ENCODE results near the gene NEDD4L. TPM values are rescaled to one million over a fixed set of nuclear protein-coding genes. Genes with fewer than 3 reads are reported as not detected.
A peak's percentile ranks its signal among the peaks of the same experiment; 100 is the strongest.

Gene NEDD4L
- total RNA-seq, 1 donor from 2014 or later, result 209 TPM

- peak overlapping the region; percentile 28 for H3K27ac Mint-ChIP-seq (ENCODE audit: unreplicated experiment)
- H3K36me3 Mint-ChIP-seq (ENCODE audit: unreplicated experiment), result no peaks in the 10 kb centered on the region
- no peak for TF ChIP-seq CTCF (IDR thresholded peaks at IDR 0.05; ENCODE audit: partially characterized antibody, unreplicated experiment)
- peaks cover 4% of the 10 kb centered on the region for H3K9me3 Mint-ChIP-seq (ENCODE audit: unreplicated experiment)
- peaks cover 5% of the 10 kb centered on the region for H3K27me3 Mint-ChIP-seq (ENCODE audit: unreplicated experiment)
- peaks cover 31% of the 10 kb centered on the region for H3K4me1 Mint-ChIP-seq (ENCODE audit: low read depth, unreplicated experiment)
- no peak for DNase-seq
- H3K4me3 Mint-ChIP-seq (ENCODE audit: unreplicated experiment), result no peak overlapping the region
These were observed 163.6 kb downstream of the NEDD4L start for GRCh38 chr18:58207520-58208152.

- no peak for TF ChIP-seq CTCF (IDR thresholded peaks at IDR 0.05; ENCODE audit: partially characterized antibody, unreplicated experiment)
- H3K4me1 Mint-ChIP-seq (ENCODE audit: low read depth, unreplicated experiment), result peaks cover 31% of the 10 kb centered on the region
- H3K27ac Mint-ChIP-seq (ENCODE audit: unreplicated experiment), result peak overlapping the region; percentile 69
- DNase-seq, result no peak
- no peak overlapping the region for H3K4me3 Mint-ChIP-seq (ENCODE audit: unreplicated experiment)
- peaks cover 4% of the 10 kb centered on the region for H3K9me3 Mint-ChIP-seq (ENCODE audit: unreplicated experiment)
- no peaks in the 10 kb centered on the region for H3K36me3 Mint-ChIP-seq (ENCODE audit: unreplicated experiment)
- peaks cover 5% of the 10 kb centered on the region for H3K27me3 Mint-ChIP-seq (ENCODE audit: unreplicated experiment)
These were observed 164.3 kb downstream of the NEDD4L start for GRCh38 chr18:58208207-58208932.

- no peak overlapping the region for H3K27ac Mint-ChIP-seq (ENCODE audit: unreplicated experiment)
- H3K9me3 Mint-ChIP-seq (ENCODE audit: unreplicated experiment), result peaks cover 4% of the 10 kb centered on the region
- peaks cover 38% of the 10 kb centered on the region for H3K4me1 Mint-ChIP-seq (ENCODE audit: low read depth, unreplicated experiment)
These were observed 165.3 kb downstream of the NEDD4L start for GRCh38 chr18:58209326-58209725.

GRCh38 chr18:58211510-58211909 is 167.5 kb downstream of the NEDD4L start:
- H3K36me3 Mint-ChIP-seq (ENCODE audit: unreplicated experiment), result no peaks in the 10 kb centered on the region
- H3K27ac Mint-ChIP-seq (ENCODE audit: unreplicated experiment), result no peak overlapping the region
- H3K27me3 Mint-ChIP-seq (ENCODE audit: unreplicated experiment), result peaks cover 4% of the 10 kb centered on the region
- DNase-seq, result no peak
- peaks cover under 1% of the 10 kb centered on the region for H3K9me3 Mint-ChIP-seq (ENCODE audit: unreplicated experiment)
- no peak for TF ChIP-seq CTCF (IDR thresholded peaks at IDR 0.05; ENCODE audit: partially characterized antibody, unreplicated experiment)
- H3K4me1 Mint-ChIP-seq (ENCODE audit: low read depth, unreplicated experiment), result peaks cover 38% of the 10 kb centered on the region
- H3K4me3 Mint-ChIP-seq (ENCODE audit: unreplicated experiment), result no peak overlapping the region

More at GRCh38 chr18:58209326-58209725, 165.3 kb downstream of the NEDD4L start:
- H3K36me3 Mint-ChIP-seq (ENCODE audit: unreplicated experiment), result no peaks in the 10 kb centered on the region
- H3K27me3 Mint-ChIP-seq (ENCODE audit: unreplicated experiment), result peaks cover 5% of the 10 kb centered on the region
- DNase-seq, result no peak
- H3K4me3 Mint-ChIP-seq (ENCODE audit: unreplicated experiment), result no peak overlapping the region
- TF ChIP-seq CTCF (IDR thresholded peaks at IDR 0.05; ENCODE audit: partially characterized antibody, unreplicated experiment), result no peak

GRCh38 chr18:58212274-58212673 is 168.2 kb downstream of the NEDD4L start:
- H3K27me3 Mint-ChIP-seq (ENCODE audit: unreplicated experiment), result peaks cover 4% of the 10 kb centered on the region
- no peak overlapping the region for H3K27ac Mint-ChIP-seq (ENCODE audit: unreplicated experiment)
- no peaks in the 10 kb centered on the region for H3K36me3 Mint-ChIP-seq (ENCODE audit: unreplicated experiment)
- H3K9me3 Mint-ChIP-seq (ENCODE audit: unreplicated experiment), result no peaks in the 10 kb centered on the region
- DNase-seq, result no peak
- peaks cover 35% of the 10 kb centered on the region for H3K4me1 Mint-ChIP-seq (ENCODE audit: low read depth, unreplicated experiment)
- TF ChIP-seq CTCF (IDR thresholded peaks at IDR 0.05; ENCODE audit: partially characterized antibody, unreplicated experiment), result no peak
- no peak overlapping the region for H3K4me3 Mint-ChIP-seq (ENCODE audit: unreplicated experiment)
